Brain microvascular endothelial cell (primary cell): ENCODE data around the gene NBPF1.
A peak's percentile ranks its signal among the peaks of the same experiment; 100 is the strongest.
"Not testable (repeated sequence)": the region's sequence is repeated elsewhere in the genome, so short reads cannot be mapped to it uniquely, and the experiment has no call there.

Experiments
- DNase-seq: peaks from one replicate; pipeline ENCODE4 v3.0.0-alpha.2; 2020
- H3K27ac ChIP-seq: fragments of 250-450 bp; sonication (Bioruptor Pico); 2 replicates; pipeline ENCODE4 v1.5.1; 2020; ENCODE audit warnings: mild to moderate bottlenecking, moderate library complexity
- H3K27me3 ChIP-seq: fragments of 250-450 bp; sonication (Bioruptor Pico); replicated peaks from 2 replicates; pipeline ENCODE4 v1.5.1; 2020; ENCODE audit warnings: mild to moderate bottlenecking
- H3K36me3 ChIP-seq: fragments of 250-450 bp; sonication (Bioruptor Pico); replicated peaks from 2 replicates; pipeline ENCODE4 v1.5.1; 2020; ENCODE audit warnings: mild to moderate bottlenecking
- H3K4me3 ChIP-seq: 2 replicates; pipeline ENCODE4 v1.5.1; 2011; ENCODE audit warnings: low read depth, mild to moderate bottlenecking, control low read depth, low read length, moderate library complexity
- CTCF ChIP-seq: IDR thresholded peaks from 2 replicates; pipeline ENCODE4 v1.5.1; 2011; ENCODE audit warnings: low read depth, mild to moderate bottlenecking, moderate library complexity, low read length, control low read depth, inconsistent platforms; ENCODE audit errors: missing control alignments
- in situ Hi-C: cut with HindIII; loops from 2 replicates; pipeline ENCODE4 v1.10.0; 2017; ENCODE audit warnings: low sequenced_read_pairs, low pct_ligation_motif_present

Gene NBPF1

GRCh38 chr1:16605532-16606505 is 7.5 kb downstream of the NBPF1 start:
- Histone ChIP-seq H3K4me3 (no peak overlapping the region), H3K27ac (no peak overlapping the region), H3K36me3 (peaks cover 17% of the 10 kb centered on the region), H3K27me3 (no peaks in the 10 kb centered on the region)
- DNase-seq = peak; percentile 0
- in situ Hi-C loops = no loop called here
- TF ChIP-seq CTCF = no peak

GRCh38 chr1:16605213-16605525 is 8.2 kb downstream of the NBPF1 start:
- in situ Hi-C loops = no loop called here
- no peaks in the 10 kb centered on the region for H3K27me3 ChIP-seq
- peaks cover 17% of the 10 kb centered on the region for H3K36me3 ChIP-seq
- no peak for DNase-seq
- H3K4me3 ChIP-seq = no peak overlapping the region
- TF ChIP-seq CTCF = no peak
- no peak overlapping the region for H3K27ac ChIP-seq

GRCh38 chr1:16604514-16605212 is 8.7 kb downstream of the NBPF1 start:
- peaks cover 17% of the 10 kb centered on the region for H3K36me3 ChIP-seq
- H3K27me3 ChIP-seq, H3K27ac ChIP-seq, in situ Hi-C loops, H3K4me3 ChIP-seq: not testable (repeated sequence)
- DNase-seq = peak; percentile 1

GRCh38 chr1:16603623-16604022 is 9.7 kb downstream of the NBPF1 start:
- H3K4me3 ChIP-seq, in situ Hi-C loops, DNase-seq, H3K27ac ChIP-seq, H3K27me3 ChIP-seq: not testable (repeated sequence)
- H3K36me3 ChIP-seq = peaks cover 17% of the 10 kb centered on the region

GRCh38 chr1:16602336-16603011 is 10.9 kb downstream of the NBPF1 start:
- H3K27ac ChIP-seq, H3K27me3 ChIP-seq, H3K4me3 ChIP-seq, in situ Hi-C loops, DNase-seq: not testable (repeated sequence)
- peaks cover 14% of the 10 kb centered on the region for H3K36me3 ChIP-seq

GRCh38 chr1:16600855-16601786 is 12.2 kb downstream of the NBPF1 start:
- in situ Hi-C loops, H3K4me3 ChIP-seq, H3K36me3 ChIP-seq, H3K27ac ChIP-seq, H3K27me3 ChIP-seq, DNase-seq: not testable (repeated sequence)

GRCh38 chr1:16599326-16599725 is 14.0 kb downstream of the NBPF1 start:
- H3K4me3 ChIP-seq, H3K27ac ChIP-seq, in situ Hi-C loops, H3K27me3 ChIP-seq, DNase-seq, H3K36me3 ChIP-seq: not testable (repeated sequence)

- H3K27ac ChIP-seq, in situ Hi-C loops, H3K4me3 ChIP-seq, H3K36me3 ChIP-seq, DNase-seq, H3K27me3 ChIP-seq: not testable (repeated sequence)
Observed at GRCh38 chr1:16595216-16595615, 18.1 kb downstream of the NBPF1 start.
